GM12872 (cell line): Measurements from ENCODE around the gene COQ9.

ENCODE experiments used
- TF ChIP-seq, protein P1 (sequence below): IDR thresholded peaks from 3 replicates; pipeline ENCODE4 v1.5.1; 2011; ENCODE audit warnings: low read depth, mild to moderate bottlenecking, low read length, moderate library complexity; ENCODE audit not compliant: insufficient read depth

Gene COQ9

DNA sequence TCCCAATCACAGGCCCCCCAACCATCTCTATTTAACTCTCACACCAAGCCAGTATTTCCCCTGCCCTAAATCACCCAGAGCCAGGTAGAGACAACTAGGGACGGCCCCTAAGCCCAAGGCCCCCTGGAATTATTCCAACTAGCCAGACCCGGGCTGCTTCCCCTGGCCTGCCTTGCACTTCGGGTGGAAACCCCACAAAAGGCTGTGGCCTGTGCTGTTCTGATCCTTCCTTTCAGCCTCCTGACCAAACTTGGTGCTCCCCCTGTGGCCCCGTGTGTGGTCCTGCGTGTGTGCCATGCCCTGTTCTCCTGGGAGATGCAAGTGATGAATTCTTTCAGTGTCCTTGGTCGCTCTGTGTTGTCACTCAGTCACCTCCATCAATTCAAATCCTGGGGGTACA is 27.8 kb upstream of the COQ9 start:
- TF ChIP-seq, protein P1, sequence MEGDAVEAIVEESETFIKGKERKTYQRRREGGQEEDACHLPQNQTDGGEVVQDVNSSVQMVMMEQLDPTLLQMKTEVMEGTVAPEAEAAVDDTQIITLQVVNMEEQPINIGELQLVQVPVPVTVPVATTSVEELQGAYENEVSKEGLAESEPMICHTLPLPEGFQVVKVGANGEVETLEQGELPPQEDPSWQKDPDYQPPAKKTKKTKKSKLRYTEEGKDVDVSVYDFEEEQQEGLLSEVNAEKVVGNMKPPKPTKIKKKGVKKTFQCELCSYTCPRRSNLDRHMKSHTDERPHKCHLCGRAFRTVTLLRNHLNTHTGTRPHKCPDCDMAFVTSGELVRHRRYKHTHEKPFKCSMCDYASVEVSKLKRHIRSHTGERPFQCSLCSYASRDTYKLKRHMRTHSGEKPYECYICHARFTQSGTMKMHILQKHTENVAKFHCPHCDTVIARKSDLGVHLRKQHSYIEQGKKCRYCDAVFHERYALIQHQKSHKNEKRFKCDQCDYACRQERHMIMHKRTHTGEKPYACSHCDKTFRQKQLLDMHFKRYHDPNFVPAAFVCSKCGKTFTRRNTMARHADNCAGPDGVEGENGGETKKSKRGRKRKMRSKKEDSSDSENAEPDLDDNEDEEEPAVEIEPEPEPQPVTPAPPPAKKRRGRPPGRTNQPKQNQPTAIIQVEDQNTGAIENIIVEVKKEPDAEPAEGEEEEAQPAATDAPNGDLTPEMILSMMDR = no peak

DNA sequence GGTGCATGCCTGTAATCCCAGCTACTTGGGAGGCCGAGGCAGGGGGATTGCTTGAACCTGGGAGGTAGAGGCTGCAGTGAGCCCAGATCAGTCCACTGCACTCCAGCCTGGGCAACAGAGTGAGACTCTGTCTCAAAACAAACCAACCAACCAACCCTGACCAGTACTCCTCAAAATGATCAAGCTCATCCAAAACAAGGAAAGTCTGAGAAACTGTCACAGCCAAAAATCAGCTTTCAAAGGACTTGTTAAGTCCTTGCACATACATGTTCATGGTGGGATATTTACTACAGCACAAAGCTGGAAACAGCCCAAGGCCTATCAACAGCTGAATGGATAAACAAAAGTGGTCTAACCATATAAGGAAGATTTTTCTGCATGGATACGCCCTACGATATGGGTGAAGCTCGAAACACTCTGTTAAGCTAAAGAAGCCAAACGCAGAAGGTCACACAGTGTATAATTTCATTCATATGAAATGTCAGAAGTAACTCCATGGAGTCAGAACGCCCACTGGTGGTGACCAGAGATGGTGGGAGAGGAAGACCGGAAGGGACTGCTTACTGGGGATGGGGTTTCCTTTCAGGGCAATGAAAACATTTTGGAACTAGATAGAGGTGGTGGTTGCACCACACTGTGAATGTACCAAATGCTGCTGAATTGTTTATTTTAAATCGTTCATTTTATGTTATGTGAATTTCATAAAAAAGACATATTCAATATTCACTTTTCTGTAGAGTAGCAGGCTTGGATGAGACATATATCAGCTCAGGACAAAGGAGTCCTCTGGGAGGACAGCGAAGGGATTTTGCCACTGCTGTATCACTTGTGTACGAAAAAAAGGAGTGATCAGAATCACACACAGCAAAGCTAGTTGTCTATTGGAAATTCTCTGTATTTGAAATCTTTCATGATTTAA is 25.0 kb upstream of the COQ9 start:
- TF ChIP-seq, protein P1 = peak; percentile 62

DNA sequence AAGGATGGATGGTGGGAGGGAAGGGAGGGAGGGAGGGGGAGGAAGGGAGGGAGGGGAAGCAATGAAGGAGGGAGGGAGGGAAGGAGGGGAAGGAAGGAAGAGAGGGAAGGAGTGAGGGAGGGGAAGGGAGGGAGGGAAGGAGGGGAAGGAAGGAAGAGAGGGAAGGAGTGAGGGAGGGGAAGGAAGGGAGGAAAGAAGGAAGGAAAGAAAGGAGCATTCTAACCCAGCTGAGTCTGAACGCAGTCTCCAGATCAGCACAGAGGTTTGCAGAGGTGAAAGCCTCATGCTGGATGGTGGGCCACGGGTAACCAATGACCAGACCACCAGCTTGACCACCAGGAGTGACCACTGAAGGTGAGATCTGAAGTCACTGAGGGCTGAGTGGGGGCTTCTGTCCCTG is 24.1 kb upstream of the COQ9 start:
- TF ChIP-seq, protein P1 = no peak

DNA sequence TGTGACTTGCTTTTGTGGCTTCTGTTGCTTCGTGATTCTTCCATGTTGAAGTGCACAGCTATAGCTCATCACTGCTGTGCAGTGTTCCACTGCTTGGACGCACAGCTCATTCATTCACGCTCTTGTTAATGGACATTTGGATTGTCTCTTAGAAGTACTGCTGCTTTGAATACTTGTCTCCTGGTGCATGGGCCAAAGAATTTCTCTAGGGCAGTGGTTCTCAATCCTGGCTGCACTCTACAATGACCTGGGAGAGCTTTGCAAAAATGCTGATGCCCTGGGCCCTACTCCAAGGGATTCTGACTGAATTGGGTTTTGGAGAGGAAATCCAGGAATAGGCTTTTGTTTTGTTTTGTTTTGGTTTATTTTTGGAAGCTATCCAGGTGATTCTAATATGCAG is 22.7 kb upstream of the COQ9 start:
- TF ChIP-seq, protein P1 = no peak

DNA sequence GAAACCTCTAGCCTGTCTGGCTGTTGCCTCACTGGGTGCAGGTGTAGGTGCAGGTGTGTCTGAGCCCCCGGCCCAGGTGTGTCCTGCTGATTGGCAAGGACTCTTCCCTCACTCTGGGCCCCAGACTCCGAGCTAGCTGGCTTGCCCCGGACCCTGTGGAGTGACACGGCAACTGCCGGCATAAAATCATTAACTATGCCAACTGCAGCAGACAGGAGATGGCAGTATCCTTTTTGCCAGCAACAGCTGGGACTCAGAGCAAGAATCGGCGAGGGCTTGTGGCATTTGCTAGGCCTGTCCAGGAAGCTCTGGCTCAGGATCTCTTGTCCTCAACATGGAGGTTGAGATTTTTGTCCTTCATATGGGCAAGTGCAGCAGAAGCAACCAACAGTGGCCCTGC is 20.9 kb upstream of the COQ9 start:
- TF ChIP-seq, protein P1 = no peak

DNA sequence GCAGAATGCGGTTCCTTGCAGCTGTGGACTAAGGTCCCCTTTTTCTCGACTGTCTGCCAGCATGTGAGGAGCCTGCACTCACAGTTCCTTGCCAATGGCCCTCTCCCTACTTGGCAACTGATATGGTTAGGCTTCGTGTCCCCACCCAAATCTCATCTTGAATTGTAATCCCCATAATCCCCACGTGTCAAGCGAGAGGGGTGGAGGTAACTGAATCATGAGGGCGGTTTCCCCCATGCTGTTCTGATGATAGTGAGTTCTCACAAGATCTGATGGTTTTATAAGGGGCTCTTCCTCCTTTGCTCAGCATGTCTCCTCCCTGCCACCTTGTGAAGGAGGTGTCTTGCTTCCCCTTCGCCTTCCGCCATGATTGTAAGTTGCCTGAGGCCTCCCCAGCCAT is 20.0 kb upstream of the COQ9 start:
- TF ChIP-seq, protein P1 = no peak

DNA sequence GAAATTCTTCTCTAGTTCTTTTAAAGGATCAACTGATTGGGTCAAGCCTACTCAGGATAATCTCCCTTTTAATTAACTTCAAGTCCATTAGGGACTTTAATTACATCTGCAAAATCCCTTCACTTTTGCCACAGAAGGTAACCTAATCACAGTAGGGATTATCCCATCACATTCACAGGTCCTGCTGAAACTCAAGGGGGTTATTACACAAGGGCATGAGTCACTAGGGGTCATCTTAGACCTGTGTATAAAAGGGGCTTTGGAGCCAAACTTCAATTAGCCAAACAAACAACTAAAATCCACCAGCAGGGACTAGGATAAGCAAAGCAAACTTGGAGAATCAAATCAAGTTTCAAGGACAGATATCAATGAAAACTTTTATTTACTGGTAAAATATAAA is 19.5 kb upstream of the COQ9 start:
- TF ChIP-seq, protein P1 = no peak
